GM18526 (cell line): Measurements from ENCODE around the gene TAB3.

Experiments
- POLR2A ChIP-seq: IDR thresholded peaks from 3 replicates; pipeline ENCODE4 v1.6.1; 2011; ENCODE audit not compliant: insufficient read length; ENCODE audit errors: extremely low read depth

TAB3 gene

GRCh38 chrX:30795981-30796958, 92.8 kb downstream of the TAB3 start:
- no peak for TF ChIP-seq POLR2A

- no peak for TF ChIP-seq POLR2A
Measured at GRCh38 chrX:30794497-30794896, 94.6 kb downstream of the TAB3 start.

GRCh38 chrX:30793767-30794103, 95.3 kb downstream of the TAB3 start:
- no peak for TF ChIP-seq POLR2A

GRCh38 chrX:30793075-30793766, 95.8 kb downstream of the TAB3 start:
- TF ChIP-seq POLR2A = no peak

GRCh38 chrX:30791296-30792278, 97.5 kb downstream of the TAB3 start:
- TF ChIP-seq POLR2A = no peak

- TF ChIP-seq POLR2A = no peak
Measured at GRCh38 chrX:30787012-30787411, 102.0 kb downstream of the TAB3 start.

GRCh38 chrX:30786374-30786773, 102.7 kb downstream of the TAB3 start:
- no peak for TF ChIP-seq POLR2A

GRCh38 chrX:30781711-30782444, 107.2 kb downstream of the TAB3 start:
- no peak for TF ChIP-seq POLR2A

- no peak for TF ChIP-seq POLR2A
Measured at GRCh38 chrX:30779453-30780030, 109.5 kb downstream of the TAB3 start.

- no peak for TF ChIP-seq POLR2A
Measured at GRCh38 chrX:30777575-30777974, 111.5 kb downstream of the TAB3 start.
